Stimulated activated CD4-positive, alpha-beta T cell treated with anti-CD3 and anti-CD28 coated beads, TNF-alpha, amount 100 ng/mL, for 1 hour (primary cell): ENCODE results near the gene CYLD.

Experiments
- DNase-seq, 3 donors: peaks; one replicate each; pipeline ENCODE4 v3.0.0-alpha.2; 2020; ENCODE audit warnings: low read depth in 3 of 3, low spot score in 1 of 3

Gene CYLD

DNA sequence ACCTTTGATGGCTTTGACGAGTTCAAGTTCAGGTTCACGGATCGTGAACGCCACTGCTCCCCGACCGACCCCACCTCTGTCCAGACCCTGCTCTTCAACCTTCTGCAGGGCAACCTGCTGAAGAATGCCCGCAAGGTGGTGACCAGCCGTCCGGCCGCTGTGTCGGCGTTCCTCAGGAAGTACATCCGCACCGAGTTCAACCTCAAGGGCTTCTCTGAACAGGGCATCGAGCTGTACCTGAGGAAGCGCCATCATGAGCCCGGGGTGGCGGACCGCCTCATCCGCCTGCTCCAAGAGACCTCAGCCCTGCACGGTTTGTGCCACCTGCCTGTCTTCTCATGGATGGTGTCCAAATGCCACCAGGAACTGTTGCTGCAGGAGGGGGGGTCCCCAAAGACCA, 30.8 kb upstream of the CYLD start:
- DNase-seq = no peak

DNA sequence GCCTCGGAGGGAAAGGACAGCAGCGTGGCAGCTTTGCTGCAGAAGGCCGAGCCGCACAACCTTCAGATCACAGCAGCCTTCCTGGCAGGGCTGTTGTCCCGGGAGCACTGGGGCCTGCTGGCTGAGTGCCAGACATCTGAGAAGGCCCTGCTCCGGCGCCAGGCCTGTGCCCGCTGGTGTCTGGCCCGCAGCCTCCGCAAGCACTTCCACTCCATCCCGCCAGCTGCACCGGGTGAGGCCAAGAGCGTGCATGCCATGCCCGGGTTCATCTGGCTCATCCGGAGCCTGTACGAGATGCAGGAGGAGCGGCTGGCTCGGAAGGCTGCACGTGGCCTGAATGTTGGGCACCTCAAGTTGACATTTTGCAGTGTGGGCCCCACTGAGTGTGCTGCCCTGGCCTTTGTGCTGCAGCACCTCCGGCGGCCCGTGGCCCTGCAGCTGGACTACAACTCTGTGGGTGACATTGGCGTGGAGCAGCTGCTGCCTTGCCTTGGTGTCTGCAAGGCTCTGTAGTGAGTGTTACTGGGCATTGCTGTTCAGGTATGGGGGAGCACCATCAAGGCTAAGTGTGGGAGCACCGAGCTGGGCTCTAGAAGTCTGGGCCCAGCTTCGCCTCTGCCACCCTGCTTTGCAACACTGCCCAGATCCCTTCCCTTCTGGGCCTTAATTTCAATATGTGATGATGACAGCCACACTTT, 29.9 kb upstream of the CYLD start:
- no peak for DNase-seq

DNA sequence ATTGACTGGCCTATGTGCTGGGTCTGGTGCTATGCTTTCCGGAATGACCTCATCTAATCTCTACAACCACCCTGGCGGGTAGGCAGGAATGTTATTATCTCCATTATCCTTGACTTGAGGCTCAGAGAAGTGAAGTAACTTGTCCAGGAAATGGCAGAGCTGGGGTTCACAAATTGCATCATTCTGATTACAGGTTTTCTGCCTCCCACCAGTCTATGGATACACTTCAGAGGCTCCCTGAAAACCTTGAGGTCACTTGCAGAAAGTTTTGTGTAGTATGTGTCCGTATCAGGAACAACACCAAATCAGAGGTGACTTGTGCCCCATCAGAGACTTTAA, 29.4 kb upstream of the CYLD start:
- no peak for DNase-seq

DNA sequence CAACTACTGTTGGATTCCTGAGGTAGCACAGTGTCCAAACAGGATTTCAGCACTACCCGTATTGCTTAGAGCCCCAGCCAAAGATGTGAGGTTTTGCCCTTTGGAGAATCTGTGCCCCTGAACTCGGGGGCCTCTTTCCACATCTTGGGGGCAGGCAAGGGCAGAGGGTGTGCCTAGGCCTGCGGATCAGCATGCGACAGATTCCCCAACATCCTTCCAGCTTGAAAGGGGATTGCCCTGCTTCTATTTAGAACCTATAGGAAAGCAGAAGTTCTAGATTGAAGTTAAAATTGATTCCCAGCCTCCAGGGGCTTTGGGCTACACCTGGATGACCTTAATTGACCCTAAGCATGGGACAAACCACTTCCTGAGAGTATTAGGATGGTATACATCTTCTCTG, 28.9 kb upstream of the CYLD start:
- DNase-seq = no peak

DNA sequence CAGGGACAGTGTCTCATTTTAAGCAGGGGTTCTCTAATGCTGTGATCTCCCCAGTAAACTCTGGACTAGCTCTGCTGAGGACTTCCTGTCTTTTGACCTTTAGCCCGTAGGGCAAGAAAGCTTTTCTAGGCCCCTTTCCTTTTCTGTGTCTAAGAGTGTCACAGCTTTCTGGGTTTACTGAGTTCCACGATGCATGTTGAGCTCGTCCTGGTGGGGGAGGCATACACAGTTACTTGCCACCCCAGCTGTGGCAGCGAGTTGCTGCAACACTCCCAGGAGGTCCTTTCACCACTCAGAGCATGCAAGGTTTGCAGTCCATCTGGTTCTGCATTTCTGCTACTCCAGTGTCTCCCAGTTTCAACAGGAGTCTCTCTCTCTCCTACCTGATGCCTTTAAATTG, 24.8 kb upstream of the CYLD start:
- DNase-seq = no peak

DNA sequence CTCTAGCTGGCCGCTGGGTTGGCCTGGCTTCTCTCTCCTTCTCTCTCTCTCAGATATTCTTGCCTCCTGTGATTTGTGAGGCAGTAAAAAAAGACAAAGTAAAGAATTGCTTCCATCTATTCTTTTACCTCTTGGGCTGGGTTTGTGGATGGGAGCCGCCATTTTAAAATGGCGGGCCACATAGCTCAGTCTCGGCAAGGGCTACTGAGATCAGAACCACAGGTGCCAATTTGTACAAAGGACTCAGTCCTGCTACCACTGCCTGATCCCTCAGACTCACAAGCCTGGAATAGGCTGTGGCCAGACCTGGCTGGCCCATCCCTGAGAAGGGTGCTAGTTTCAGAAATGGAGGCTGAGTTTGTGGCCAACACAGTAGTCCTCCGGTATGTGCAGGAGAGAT, 24.4 kb upstream of the CYLD start:
- DNase-seq = no peak

DNA sequence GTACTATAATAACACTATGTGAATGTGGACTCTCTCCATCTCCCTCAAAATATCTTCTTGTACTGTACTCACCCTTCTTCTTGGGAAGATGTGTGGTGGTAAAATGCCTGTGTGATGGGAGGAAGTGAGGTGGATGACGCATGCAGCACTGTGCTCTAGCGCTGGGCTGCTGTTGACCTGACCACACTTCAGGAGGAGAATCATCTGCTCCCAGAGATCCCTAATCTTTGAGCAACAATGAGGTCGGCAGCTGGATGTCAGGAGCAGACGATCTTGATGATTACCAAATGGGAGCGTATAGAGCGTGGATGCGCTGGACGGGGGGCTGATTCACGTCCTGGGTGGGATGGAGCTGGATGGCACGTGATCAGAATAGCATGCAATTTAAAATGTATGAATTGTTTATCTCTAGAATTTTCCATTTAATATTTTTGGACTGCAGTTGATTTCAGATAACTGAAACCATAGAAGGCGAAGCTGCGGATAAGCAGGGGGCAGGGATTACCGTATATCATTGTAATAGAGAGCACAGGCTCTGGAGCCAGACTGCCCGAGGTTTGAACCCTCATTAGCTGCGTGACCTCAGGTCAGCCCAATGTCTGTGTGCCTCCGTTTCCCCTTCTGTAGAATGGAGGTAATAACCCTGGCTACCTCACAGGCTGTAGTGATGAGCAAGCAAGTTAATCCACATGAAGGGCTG, 23.7 kb upstream of the CYLD start:
- DNase-seq = no peak

DNA sequence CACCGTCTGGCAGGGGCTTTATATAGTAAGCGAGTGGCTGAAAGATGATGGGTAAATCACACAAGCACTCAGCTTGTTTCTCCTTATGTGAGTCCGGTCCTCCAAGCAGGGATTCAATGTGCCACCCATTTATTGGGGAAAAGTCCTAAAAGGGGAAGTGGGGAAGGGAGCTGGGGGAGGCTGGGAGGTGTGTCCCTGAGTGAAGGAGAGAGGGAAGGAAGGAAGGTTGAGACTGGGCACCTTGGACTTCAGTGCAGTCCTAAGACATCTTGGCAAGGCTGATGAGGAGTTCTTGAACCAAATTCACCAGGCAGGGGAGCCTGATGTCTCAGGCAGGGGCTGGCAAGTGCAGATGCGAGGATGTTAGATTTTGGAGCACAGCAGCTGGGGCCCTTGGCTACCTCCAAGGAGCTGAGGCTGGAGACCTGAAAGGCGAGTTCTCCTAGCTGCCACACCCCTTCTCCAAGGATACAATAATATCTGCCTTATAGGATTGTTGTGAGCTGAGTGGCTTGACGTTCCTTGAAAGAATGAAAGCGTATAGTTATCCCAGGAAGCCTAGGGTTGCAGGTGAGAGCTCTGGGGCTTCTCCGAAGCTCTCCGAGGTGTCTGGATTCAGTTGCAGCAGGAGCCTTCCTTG, 23.0 kb upstream of the CYLD start:
- DNase-seq = no peak

DNA sequence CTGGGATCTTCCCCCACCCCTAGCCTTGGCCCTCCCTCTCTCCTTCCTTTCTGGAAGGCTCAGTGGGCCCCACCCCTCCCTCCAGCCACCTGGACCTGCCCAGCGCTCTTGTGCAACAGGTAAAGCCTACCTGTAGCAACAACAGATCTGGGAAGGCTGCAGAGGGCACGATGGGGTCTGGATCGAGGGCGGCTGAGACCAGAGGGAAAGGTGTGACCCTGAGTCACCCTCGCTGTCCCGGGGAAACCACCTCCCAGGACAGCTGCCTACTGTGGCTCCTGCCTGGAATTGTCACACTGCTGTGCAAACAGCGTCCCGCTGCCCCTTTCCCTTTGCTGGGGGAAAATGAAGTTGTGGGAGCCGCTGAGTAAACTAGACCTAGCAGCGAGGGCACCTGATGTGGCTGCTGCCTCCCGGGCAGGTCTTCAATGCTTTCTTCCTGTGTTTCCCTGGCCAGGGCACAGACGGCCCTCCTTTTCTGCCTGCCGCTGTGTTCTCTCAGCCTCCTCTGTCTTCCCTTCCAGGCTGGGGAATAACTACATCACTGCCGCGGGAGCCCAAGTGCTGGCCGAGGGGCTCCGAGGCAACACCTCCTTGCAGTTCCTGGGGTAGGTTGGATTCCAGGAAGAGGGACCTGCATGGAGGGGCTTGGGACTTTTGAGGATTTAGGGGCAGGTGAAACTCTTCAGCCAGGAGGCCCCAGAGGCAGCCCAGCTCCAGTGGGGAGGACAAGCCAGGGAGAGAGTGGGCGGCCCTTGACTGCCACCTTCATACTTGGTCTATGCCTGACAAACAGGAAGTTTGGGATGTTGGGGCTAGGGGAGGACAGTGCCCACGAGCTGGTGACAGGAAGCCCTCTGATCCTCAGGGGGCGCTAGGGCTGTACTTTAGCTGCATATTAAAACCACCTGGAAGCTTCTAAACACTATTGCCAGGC, 22.2 kb upstream of the CYLD start:
- DNase-seq = no peak

DNA sequence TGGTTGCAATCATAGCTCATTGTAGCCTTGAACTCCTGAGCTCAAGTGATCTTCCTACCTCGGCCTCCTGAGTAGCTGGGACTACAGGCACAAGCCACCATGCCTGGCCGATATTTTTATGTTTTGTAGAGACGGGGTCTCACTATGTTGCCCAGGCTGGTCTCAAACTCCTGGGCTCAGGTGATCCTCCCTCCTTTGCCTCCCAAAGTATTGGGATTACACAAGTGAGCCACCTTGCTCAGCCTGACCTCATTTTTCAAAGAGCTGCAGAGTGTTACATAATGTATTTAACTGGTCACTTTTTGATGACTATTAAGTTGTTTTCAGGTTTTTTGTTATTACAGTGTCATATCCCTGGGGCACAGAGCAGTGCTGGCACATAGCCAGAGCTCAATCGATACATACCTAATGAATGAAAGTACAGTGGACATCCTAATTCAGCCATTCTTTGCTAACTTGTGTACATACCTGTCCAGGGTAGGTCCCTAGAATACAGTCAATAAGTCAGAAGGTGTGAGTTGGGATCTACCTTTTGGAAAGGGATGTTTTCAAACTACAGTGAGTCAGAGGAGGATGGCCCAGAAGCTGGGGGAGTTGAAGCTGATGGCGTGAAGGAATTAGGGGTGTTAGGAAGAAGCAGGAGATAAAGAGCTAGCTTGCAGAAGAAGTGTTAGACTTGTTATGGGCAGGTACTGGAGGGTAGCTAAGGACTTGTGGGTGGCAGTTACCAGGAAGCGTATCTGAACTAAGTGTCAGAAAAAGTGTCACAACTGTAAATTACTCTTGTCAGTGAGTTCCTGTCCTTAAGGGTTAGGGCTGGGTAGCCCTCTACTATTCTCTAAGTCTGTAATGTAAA, 20.1 kb upstream of the CYLD start:
- DNase-seq = no peak

DNA sequence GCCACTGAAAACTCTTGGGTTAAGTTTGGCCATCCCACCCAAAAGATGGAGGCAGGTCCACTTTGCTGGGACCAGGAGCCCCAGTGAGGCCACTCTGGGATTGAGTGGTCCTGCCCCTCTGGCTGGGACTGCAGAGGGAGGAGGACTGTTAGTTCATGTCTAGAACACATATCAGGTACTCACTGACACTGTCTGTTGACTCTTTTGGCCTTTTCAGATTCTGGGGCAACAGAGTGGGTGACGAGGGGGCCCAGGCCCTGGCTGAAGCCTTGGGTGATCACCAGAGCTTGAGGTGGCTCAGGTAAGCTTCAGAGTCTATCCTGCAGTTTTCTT, 19.5 kb upstream of the CYLD start:
- DNase-seq = no peak

DNA sequence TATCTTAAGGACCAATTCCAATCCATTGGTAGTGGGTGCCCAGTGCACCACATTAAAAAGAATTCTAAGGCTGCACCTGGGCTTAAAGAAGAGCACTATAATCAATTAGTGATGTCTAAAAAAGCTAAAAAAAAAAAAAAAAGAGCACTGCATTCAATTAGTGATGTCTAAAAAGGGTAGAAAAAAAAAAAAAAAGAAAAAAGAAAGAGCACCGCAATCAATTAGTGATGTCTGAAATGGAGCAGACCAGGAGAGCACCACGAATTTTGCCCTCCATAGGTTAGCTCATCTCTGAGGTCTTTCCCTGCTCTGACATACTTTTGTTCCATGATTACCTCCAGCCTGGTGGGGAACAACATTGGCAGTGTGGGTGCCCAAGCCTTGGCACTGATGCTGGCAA, 18.9 kb upstream of the CYLD start:
- DNase-seq = no peak

DNA sequence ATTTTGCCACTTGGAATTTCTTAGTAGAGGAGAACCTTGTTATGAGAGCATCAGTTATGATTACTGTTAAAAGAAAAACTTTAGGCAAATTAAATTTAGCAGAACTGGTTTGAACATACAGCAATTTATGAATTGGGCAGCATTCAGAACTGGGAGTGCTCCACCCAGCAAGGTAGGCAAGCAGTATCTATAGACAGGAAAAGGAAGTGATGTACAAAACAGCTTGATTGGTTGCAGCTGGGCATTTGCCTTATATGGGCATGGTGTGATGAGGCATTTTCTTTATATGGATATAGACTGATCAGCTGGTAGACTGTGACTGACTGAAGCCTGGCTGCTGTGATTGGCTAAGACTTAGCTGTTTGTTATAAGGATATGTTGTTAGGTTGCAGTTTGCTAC, 17.6 kb upstream of the CYLD start:
- DNase-seq = no peak

DNA sequence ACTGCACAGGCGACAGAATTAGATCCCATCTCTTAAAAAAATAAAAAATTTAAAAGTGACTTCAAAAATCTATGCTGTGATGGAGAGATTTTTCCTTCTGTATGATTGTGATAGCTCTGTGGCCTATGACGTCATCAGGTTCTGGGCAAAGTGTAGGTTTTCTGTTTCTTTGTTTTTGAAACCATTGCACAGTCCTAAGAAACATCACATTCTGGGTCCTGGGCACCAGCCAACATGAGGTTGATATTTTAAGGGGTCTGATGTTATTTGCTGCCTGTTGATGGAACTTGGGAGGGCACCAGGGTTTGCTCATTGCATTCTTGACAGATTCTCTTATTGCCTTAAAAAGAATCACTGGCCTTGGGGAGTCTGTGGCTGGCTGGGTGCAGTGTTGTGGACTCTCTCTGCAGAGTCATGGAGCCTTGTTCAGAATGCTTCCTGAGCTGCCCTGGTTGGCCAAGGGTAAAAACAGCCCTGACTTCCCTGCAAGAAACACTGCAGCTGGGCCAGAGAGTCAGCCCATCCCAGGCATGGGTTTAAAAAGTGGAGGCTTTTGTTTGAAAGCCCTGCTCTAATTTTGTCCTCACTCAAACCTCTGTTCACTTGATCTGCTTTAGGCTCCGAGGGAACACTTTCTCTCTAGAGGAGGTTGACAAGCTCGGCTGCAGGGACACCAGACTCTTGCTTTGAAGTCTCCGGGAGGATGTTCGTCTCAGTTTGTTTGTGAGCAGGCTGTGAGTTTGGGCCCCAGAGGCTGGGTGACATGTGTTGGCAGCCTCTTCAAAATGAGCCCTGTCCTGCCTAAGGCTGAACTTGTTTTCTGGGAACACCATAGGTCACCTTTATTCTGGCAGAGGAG, 10.5 kb upstream of the CYLD start:
- no peak for DNase-seq

DNA sequence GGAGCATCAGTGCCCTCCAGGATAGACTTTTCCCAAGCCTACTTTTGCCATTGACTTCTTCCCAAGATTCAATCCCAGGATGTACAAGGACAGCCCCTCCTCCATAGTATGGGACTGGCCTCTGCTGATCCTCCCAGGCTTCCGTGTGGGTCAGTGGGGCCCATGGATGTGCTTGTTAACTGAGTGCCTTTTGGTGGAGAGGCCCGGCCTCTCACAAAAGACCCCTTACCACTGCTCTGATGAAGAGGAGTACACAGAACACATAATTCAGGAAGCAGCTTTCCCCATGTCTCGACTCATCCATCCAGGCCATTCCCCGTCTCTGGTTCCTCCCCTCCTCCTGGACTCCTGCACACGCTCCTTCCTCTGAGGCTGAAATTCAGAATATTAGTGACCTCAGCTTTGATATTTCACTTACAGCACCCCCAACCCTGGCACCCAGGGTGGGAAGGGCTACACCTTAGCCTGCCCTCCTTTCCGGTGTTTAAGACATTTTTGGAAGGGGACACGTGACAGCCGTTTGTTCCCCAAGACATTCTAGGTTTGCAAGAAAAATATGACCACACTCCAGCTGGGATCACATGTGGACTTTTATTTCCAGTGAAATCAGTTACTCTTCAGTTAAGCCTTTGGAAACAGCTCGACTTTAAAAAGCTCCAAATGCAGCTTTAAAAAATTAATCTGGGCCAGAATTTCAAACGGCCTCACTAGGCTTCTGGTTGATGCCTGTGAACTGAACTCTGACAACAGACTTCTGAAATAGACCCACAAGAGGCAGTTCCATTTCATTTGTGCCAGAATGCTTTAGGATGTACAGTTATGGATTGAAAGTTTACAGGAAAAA, 9.7 kb upstream of the CYLD start:
- no peak for DNase-seq

DNA sequence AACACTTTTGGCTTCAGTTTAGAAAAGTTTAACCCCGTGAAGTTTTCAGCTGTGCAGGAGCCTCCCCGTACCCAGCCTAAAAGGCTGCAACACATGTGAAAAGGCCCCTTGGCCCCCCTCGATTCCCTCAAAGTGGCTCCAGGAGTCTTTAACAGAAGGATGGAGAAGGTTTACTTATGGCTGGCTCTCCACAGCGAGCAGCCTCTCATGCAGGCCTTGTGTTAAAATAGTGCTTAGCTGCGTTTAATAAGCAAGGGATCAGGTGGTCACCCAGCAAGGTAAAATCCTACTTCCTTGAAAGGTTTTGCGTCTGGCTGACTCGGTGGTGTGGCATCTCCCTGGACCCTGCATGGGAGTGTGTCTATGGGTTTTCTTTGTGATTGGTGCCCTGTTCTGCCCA, 8.4 kb upstream of the CYLD start:
- no peak for DNase-seq

DNA sequence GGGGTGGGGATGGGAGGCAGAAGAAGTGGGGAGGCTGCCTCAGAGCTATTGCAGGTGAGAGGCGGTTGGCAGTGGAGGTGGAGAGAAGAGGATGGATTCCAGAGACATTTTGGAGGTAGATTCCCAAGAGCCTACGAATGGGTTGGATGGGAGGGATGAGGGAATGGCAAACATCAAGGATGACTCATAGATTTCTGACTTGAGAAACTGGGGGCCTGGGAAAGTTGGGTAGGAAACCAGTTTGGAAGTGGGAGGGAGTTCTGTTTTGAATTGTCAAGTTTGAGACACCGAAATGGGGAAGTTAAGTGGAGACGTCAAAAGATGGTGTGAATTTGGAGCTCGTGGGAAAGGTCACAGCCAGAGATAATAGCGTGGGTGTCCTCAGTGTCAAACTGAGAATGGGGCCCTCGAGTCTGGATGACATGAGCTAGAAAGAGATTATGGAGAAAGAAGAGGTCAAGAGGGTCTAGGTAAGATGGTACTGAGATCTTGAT, 6.2 kb upstream of the CYLD start:
- DNase-seq = no peak

DNA sequence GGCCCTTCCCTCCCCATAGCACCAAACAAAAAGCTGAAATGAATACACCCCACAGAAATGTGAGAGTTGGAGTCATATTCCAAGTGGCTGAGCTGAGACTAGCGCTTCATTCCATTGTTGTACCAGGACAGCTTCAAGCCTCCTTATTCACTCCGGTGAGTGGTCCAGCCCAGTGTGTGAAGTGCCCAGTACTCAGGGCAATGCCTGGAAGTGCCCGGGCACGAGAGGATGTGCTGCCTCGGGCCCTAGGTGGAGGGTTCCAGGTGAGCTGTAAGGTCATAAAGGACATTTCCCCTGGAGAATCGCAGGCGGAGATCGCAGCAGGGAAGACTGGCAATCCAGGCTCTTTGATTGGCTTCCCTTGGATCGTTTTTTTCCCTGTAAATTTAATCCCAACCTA, 5.4 kb upstream of the CYLD start:
- no peak for DNase-seq

DNA sequence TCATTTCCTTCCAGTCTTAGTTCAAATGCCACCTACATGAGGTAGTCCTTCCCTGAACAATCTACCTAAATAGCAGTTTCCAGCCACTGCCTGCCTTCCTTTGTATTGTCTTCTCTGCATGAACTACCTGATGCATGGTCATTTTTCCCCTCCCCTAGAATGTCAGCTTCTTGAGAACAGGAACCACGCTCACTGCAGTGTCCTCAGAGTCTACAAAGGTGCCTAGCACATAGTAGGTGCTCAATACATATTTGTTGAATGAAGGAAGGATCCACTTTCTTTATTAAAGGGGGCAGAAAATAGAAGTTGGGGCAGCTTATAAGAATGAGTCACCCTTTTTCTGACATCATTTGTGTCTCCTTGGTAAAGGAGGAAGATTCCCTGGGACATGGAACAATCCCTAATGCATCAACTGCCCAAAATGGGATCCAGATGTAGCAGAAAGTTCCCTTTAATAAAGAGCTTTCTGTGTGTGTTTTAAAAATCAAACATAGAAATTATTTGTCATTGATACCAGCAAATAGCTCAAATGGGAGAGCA, 4.4 kb upstream of the CYLD start:
- no peak for DNase-seq
